KMS-11 (cell line): ENCODE measurements around the gene NCAPG.

Experiments
- H2AFZ ChIP-seq: fragments of 200-600 bp; sonication (generic); 2 replicates; pipeline ENCODE4 v1.6.1; 2016; ENCODE audit warnings: antibody characterized with exemption, mixed run types, low read depth
- H3K27ac ChIP-seq: fragments of 200-600 bp; sonication (generic); 2 replicates; pipeline ENCODE4 v1.6.1; 2016; ENCODE audit warnings: mild to moderate bottlenecking, mixed run types
- H3K27me3 ChIP-seq: fragments of 200-600 bp; sonication (generic); 2 replicates; pipeline ENCODE4 v1.6.1; 2017; ENCODE audit warnings: mild to moderate bottlenecking, low read depth, mixed run types, moderate library complexity; ENCODE audit not compliant: insufficient read depth
- H3K36me3 ChIP-seq: fragments of 200-600 bp; sonication (generic); 2 replicates; pipeline ENCODE4 v1.6.1; 2017; ENCODE audit warnings: mild to moderate bottlenecking, mixed run types; ENCODE audit not compliant: insufficient read depth
- H3K4me1 ChIP-seq: fragments of 200-600 bp; sonication (generic); 2 replicates; pipeline ENCODE4 v1.6.1; 2016; ENCODE audit warnings: mild to moderate bottlenecking, low read depth, mixed run types; ENCODE audit not compliant: poor library complexity, severe bottlenecking
- H3K4me2 ChIP-seq: fragments of 200-600 bp; sonication (generic); 2 replicates; pipeline ENCODE4 v1.7.0; 2016; ENCODE audit warnings: mild to moderate bottlenecking, mixed run types
- H3K4me3 ChIP-seq: fragments of 200-600 bp; sonication (generic); IDR thresholded peaks from 2 replicates; pipeline ENCODE4 v1.6.1; 2017; ENCODE audit warnings: low read depth, low read length, mixed read lengths; ENCODE audit not compliant: insufficient read depth
- H3K79me2 ChIP-seq: fragments of 200-600 bp; sonication (generic); 2 replicates; pipeline ENCODE4 v1.6.1; 2016; ENCODE audit warnings: low read depth, mixed run types; ENCODE audit not compliant: insufficient read depth
- H3K9ac ChIP-seq: fragments of 200-600 bp; sonication (generic); 2 replicates; pipeline ENCODE4 v1.6.1; 2016; ENCODE audit warnings: mild to moderate bottlenecking, mixed run types
- H4K20me1 ChIP-seq: fragments of 200-600 bp; sonication (generic); 2 replicates; pipeline ENCODE4 v1.6.1; 2016; ENCODE audit warnings: mild to moderate bottlenecking, mixed run types; ENCODE audit not compliant: insufficient read depth
- TF ChIP-seq, protein P1 (sequence below): fragments of 200-600 bp; sonication (generic); conservative IDR thresholded peaks from 2 replicates; pipeline ENCODE4 v1.6.1; 2017; ENCODE audit warnings: low read depth, mild to moderate bottlenecking, antibody characterized with exemption, low read length, moderate library complexity, mixed read lengths

NCAPG gene

GRCh38 chr4:17763931-17764330 lies 46.8 kb upstream of the NCAPG start:
- no peaks in the 10 kb centered on the region for H3K79me2 ChIP-seq
- H3K4me2 ChIP-seq, result no peak overlapping the region
- TF ChIP-seq, protein P1, sequence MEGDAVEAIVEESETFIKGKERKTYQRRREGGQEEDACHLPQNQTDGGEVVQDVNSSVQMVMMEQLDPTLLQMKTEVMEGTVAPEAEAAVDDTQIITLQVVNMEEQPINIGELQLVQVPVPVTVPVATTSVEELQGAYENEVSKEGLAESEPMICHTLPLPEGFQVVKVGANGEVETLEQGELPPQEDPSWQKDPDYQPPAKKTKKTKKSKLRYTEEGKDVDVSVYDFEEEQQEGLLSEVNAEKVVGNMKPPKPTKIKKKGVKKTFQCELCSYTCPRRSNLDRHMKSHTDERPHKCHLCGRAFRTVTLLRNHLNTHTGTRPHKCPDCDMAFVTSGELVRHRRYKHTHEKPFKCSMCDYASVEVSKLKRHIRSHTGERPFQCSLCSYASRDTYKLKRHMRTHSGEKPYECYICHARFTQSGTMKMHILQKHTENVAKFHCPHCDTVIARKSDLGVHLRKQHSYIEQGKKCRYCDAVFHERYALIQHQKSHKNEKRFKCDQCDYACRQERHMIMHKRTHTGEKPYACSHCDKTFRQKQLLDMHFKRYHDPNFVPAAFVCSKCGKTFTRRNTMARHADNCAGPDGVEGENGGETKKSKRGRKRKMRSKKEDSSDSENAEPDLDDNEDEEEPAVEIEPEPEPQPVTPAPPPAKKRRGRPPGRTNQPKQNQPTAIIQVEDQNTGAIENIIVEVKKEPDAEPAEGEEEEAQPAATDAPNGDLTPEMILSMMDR, result no peak
- H3K9ac ChIP-seq, result no peak overlapping the region
- no peaks in the 10 kb centered on the region for H4K20me1 ChIP-seq
- H3K27me3 ChIP-seq, result no peaks in the 10 kb centered on the region
- no peak overlapping the region for H2AFZ ChIP-seq
- H3K4me3 ChIP-seq, result no peak overlapping the region
- no peak overlapping the region for H3K27ac ChIP-seq
- no peaks in the 10 kb centered on the region for H3K4me1 ChIP-seq
- H3K36me3 ChIP-seq, result no peaks in the 10 kb centered on the region

GRCh38 chr4:17765514-17766286 lies 45.1 kb upstream of the NCAPG start:
- no peaks in the 10 kb centered on the region for H4K20me1 ChIP-seq
- no peak overlapping the region for H3K4me2 ChIP-seq
- no peaks in the 10 kb centered on the region for H3K36me3 ChIP-seq
- H3K79me2 ChIP-seq, result no peaks in the 10 kb centered on the region
- no peaks in the 10 kb centered on the region for H3K27me3 ChIP-seq
- no peak overlapping the region for H3K27ac ChIP-seq
- no peak overlapping the region for H3K4me3 ChIP-seq
- TF ChIP-seq, protein P1, result no peak
- H2AFZ ChIP-seq, result no peak overlapping the region
- no peaks in the 10 kb centered on the region for H3K4me1 ChIP-seq
- no peak overlapping the region for H3K9ac ChIP-seq

DNA sequence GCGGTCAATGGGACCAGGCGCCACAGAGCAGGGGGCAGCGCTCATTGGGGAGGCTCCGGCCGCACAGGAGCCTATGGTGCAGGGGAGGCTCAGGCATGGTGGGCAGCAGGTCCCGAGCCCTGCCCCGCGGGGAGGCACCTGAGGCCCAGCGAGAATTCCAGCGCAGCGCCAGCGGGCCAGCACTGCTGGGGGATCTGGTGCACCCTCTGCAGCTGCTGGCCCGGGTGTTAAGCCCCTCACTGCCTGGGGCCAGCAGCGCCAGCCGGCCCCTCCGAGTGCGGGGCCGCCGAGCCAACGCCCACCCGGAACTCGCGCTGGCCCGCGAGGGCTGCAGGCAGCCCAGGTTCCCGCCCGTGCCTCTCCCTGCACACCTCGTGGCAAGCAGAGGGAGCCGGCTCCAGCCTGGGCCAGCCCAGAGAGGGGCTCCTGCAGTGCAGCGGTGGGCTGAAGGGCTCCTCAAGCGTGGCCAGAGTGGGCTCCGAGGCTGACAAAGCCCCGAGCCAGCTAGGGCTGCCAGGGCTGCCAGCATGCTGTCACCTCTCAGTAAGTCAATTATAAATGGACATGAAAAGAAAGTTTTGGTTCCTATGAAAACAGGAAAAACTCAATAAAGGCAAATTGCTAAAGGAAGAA lies 43.8 kb upstream of the NCAPG start:
- Histone ChIP-seq H3K27ac (no peak overlapping the region), H2AFZ (no peak overlapping the region), H3K9ac (no peak overlapping the region), H3K4me3 (no peak overlapping the region), H3K27me3 (no peaks in the 10 kb centered on the region), H4K20me1 (no peaks in the 10 kb centered on the region), H3K4me2 (no peak overlapping the region), H3K4me1 (no peaks in the 10 kb centered on the region), H3K36me3 (no peaks in the 10 kb centered on the region), H3K79me2 (no peaks in the 10 kb centered on the region)
- TF ChIP-seq, protein P1, result no peak

- no peak overlapping the region for H3K27ac ChIP-seq
- no peak overlapping the region for H3K4me3 ChIP-seq
- H3K79me2 ChIP-seq, result no peaks in the 10 kb centered on the region
- no peaks in the 10 kb centered on the region for H3K36me3 ChIP-seq
- no peaks in the 10 kb centered on the region for H3K27me3 ChIP-seq
- H4K20me1 ChIP-seq, result no peaks in the 10 kb centered on the region
- H3K9ac ChIP-seq, result no peak overlapping the region
- H3K4me2 ChIP-seq, result no peak overlapping the region
- no peak overlapping the region for H2AFZ ChIP-seq
- TF ChIP-seq, protein P1, result no peak
- no peaks in the 10 kb centered on the region for H3K4me1 ChIP-seq
Measured at GRCh38 chr4:17769406-17770174, 41.2 kb upstream of the NCAPG start.
